Measurements from ENCODE around the gene TNFRSF21.
"Not testable (repeated sequence)": the region's sequence is repeated elsewhere in the genome, so short reads cannot be mapped to it uniquely, and the experiment has no call there.

The TNFRSF21 gene

DNA sequence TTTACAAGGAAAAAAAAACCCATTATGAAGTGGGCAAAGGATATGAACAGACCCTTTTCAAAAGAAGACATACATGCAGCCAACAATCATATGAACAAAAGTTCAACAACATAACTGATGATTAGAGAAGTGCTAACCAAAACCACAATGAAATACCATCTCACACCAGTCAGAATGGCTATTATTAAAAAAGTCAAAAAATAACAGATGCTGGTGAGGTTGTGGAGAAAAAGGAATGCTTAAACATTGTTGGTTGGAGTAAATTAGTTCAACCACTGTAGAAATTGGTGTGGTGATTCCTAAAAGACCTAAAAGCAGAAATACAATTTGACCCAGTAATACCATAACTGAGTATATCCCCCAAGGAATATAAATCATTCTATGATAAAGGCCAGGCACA is 86.5 kb downstream of the TNFRSF21 start:
- DNase-seq (ENCODE audit: low read depth, low spot score): not testable (repeated sequence)

DNA sequence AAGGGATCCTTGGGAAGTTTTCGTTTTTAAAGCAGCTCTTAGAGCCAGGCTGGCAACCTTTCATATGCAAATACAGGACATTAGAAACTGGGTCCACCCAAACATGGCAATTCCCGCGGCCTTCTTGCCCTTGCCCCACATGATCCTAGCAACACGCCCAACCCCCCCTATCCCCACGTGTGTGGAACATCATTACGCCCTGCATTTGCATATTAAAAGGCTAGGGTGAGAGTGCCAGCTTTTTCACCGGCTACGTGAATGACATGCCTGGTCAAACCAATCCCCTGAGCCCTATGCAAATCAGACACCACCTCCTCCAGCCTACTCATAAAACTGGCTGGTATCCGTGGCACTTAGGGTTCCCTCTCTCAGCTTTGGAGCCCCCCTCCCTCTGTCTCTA is 88.1 kb downstream of the TNFRSF21 start:
- DNase-seq (ENCODE audit: low read depth, low spot score): no peak

DNA sequence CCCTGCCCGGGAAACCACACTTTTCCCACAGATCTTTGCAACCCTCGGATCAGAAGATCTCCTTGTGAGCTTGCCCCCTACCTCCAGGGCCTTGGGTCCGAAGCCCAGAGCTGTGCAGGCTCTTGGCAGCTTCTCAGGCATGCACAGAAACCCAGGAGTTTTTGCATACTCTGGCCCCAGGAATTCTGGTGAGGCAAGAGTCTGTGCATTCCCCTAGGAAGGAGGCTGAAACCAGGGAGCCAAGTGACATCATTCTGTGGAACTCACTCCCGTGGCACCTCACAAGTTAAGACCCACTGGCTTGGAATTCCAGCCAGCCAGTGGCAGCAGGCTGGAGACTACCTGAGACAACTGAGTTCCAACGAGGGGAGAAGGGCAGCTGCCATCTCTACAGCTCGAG is 100.1 kb downstream of the TNFRSF21 start:
- DNase-seq (ENCODE audit: low read depth, low spot score): no peak

DNA sequence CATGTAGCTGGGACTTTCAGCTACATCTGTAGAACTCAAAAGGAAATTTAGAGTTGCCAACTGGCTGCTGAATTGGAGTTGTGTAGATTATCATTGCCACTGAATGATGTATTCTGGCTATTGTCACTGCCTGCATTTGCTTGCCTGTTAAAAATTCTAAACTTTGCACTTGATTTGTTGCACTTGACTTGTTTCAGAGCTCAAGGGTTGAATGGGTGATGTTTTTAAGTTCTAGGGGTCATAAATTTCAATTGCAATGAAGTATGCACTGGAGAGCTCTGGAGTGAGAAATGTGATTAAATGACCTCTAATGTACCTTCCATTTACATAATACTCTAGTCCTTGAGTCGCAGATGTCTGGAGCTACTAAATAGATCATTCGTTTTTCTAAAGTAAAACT is 102.4 kb downstream of the TNFRSF21 start:
- no peak for DNase-seq (ENCODE audit: low read depth, low spot score)

DNA sequence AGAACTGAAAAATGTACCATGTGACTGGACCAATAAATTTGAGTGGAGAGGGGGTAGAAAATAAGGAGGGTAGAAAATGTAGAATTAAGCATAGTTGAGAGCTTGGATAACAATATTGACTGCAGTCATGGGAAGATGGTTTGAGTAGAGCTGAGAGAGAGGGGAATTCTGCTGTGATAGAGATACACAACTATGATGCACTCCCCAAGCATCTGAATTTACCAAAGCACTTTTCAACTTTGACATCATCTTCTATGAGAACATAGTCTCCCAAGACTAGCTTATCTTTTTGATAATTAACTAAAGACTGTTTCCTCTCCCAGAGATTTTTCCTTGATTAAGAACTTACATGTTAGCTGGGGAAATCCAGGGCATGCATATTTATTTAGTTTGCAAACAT is 103.1 kb downstream of the TNFRSF21 start:
- DNase-seq (ENCODE audit: low read depth, low spot score): no peak

DNA sequence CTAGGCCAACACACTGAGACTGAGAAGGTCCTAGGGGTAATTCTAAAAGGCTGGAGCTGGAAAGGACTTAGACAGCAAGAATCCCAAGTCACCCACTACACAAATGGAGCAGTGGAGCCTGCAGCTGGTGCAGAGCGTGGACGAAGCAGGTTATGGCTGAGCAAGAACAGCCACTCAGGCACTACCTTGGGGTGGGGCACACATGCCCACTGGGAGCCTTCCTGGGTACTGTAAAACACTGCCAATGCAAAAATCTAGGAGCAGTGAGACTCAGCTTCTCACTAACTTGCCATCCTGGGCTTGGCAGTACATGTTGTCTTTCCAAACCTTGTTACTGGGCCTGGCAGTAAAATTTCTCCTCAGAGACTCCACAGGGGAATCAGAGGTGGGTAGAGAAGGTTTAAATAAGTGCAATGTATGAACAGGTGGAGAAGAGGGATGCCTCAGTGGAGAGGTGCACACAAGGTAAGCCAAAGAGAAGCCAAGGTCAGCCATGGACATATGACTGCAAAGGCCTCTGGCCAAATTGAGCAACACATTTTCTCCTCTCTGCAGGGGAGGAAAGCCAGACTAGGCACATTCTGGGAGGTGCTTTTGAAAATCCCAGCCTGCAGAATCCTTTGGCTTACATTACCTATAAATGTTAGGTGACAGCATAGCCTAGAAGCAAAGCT is 105.6 kb downstream of the TNFRSF21 start:
- no peak for DNase-seq (ENCODE audit: low read depth, low spot score)

DNA sequence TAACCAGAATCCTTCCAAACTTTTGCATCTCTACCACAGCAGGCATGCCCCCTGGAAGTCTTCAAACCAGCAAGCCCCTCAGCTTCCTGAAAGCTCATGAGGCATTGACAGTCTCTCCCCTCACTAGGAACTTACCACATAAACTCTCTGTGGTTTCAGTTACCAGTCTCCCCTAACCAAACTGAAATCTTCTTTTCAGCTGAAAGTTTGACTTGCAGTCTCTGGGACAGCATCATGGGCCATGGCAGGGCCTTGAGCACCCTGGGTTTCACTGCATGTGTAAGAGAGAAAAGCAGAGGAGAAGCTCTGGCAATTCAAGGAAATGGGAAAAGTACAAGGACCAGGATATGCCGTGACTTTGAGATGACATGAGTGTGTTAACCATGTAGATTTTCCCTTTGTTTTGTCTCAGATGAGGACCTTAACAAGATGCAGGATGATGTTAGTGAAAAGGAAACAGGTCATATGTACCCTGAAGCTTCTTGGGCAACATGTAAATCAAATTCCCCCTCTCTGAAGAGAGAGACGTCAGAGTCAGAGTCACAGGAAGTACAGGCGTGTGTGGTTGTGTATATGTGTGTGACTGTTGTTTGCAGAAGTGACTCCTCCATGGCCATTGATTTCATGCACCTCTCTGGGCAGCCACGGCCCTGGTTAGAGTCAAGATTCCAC is 106.3 kb downstream of the TNFRSF21 start:
- no peak for DNase-seq (ENCODE audit: low read depth, low spot score)

DNA sequence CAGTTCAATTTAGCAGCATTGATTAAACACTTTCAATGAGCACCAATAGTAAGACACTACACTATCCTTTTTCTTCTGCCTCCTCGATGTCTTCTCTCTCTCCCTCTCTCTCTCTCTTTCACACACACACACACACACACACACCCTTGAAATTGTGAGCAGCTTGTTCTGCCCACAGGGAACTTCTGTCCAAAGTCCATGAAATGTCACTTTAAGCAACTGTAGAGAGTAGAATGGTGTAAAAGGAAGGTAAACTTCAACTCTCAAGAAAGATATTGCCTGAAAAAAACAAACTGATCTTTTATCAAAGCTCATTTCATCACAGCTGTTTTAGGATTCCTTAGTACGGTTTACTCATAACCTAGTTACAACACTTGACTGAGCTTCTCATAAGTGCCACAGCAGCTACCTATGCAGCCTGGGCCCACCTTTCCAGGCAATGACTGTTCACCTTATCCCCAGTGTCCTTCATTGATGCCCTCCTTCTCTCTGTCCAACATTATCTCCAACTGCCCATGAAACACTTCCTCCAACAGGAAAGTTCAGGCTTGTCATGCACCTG is 107.0 kb downstream of the TNFRSF21 start:
- no peak for DNase-seq (ENCODE audit: low read depth, low spot score)

DNA sequence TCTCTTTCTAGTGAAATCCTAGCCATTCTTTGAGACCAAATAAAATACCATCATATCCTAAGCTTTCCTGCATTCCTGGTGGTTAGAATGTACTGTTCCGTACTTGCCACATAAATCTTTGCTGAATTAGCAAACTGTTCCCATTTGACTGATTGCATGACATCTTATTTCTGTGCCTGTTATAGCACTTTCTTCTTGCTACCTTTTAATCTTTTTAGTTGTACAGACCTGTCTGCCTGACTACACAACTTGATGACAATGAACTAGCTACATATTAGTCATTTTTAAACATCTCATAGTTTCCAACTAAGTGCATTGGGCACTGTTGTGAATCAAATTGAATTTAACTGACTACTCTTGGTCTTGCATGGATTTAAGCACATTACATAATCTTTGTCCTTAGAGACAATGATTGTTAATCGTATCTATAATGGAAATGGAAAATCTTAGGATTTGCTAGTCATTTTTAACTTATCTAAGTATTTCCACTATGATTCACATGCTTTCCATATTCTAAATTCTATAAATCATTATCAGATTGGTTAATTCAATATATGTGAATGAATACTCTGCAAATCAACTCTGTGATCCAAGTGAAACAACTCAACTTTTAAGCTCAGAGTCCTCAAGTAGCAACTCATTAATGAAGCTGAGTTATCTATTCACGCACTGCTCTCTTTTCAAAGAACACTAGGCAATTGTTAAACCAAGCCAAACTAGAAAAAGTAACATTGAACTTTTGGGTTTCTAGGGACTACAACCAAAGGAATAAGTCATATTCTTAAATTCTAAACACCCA is 109.0 kb downstream of the TNFRSF21 start:
- no peak for DNase-seq (ENCODE audit: low read depth, low spot score)

DNA sequence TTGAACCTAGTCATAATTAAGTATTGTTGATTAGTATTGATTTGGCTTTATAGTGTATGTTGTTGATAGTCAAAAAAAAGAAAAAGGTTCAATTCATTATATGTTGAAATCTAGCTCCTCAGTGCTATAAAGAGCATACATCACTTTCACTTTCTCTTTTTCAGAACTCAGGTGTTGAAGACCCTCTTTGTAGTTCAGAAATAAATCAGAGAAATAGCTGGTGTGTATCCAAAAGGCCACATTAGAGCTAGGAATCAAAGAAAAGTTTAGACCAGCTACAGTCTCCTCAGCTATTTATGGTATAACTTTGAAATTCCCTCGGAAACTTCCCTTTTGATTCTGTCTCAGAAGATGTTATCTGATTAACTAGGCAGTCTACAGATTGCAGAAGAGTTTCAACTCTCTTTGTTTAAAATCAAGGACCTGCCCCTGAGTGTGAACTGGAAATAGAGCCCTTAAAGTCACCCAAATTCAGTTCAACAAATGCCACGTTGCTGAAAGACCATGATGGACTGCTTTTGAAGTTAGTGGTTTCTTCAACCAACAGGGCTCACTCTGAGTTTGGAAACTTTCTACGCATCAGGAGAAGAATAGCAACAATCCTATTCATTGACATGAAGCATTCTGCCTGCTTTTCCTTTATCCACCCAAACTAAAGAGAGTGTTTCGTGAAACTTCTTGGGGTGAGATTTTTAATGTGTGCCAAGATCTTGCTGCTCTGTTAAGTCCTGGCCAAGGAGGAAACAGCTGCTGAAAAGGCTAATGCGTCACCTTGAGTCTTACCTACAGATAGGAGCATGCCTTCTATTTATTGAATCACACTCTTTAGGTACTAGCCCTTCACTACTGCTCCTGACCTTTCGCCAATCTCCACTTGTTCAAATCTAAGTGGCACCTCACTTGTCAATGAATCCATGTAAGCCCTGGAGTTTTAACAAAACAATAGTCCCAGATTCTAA is 111.7 kb downstream of the TNFRSF21 start:
- no peak for DNase-seq (ENCODE audit: low read depth, low spot score)

DNA sequence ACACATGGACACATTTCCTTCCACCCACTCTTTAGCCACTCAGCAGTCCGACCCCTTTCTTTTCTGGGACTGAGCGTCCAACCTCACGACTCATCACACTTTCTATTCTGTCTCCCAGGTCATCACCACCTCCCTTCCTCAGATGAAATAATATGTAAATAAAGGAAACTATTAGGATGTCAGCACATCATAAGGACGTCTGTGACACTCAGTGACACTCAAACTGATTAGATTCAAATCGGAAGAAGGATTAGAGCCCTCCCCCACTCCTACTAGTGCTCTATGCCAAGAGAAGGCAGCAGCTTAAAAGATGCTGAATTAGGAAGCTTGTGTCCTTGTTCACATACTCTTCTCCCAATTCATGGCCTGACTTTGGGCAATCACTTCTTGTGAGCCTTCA is 113.6 kb downstream of the TNFRSF21 start:
- no peak for DNase-seq (ENCODE audit: low read depth, low spot score)

DNA sequence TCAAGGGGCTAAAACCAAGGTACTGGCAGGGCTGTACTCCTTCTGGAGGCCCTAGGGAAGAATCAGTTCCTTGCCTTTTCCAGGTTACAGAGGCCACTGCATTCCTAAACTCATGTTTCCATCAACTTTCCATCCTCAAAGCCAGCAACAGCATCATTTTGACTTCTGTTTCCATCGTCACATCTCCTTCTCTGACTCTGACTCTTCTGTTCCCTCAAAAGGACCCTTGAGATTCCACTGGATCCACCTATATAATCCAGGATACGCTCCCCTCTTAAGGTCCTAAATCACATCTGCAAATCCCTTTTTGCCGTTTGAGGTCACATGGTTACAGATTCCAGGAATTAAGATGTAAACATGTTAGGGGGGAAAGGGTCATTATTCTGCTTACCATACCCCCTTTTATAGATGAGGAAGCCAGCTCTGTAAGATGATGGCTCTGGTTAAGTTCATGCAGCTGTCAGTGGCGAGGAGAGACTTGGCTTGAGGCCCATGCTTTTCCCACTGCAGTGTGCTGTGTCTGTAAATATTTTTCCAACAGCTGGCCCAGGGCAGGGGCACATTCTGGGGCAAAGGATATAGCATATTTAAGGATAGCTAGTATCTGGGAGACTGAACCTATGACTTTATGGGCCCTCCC is 114.6 kb downstream of the TNFRSF21 start:
- DNase-seq (ENCODE audit: low read depth, low spot score): peak; percentile 65

DNA sequence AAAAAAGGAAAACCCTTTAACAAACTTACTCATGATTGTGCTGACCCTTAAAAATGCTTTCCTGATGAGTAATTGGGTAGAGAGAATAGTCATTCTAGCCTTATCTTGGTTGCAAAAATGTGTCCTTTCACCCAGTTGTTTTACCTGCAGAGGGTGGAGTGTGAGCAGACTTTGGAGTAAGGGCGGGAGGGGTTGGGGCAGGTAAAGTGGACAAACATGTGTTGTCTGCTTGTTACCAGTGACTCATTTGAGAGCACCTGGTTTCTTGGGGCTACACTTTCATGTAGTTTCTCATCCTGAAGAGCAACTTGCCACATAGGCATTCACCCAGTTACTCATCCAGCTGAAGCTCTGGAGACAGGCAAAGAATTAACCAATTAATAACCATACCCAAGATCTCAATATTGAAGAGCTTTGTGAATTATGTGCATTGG is 121.1 kb downstream of the TNFRSF21 start:
- DNase-seq (ENCODE audit: low read depth, low spot score): no peak

DNA sequence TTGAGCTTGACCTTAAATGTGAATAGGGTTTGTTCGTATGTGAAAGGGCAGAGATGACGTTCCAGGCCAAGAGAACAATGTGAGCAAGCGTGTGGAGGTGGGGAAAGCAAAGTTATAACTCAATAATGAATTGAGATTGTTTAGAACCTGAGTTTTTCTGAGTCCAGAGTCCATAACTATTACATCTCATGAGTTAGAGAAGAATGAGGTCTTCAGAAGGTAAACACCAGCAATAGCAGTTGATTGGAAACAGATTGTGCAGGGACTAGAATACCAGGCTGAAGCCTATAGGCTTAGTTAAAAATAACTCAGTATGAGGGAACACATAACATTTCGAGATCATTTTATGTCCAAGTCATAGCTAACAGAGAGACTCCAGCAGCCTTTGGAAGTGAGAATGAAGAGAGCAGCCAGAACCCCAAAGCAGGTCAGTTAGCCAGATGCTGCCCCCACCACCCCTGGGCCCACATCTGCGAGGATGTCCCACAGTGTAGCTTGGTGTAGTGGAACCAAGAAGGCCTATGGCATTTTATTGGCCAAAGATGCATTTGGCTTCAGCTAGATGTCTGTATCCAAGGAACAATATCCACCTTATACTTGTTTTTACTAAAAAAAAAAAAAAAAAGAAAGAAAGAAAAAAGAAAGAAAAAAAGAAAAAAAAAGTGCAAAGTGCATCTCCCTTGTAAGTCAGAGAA is 121.7 kb downstream of the TNFRSF21 start:
- no peak for DNase-seq (ENCODE audit: low read depth, low spot score)

DNA sequence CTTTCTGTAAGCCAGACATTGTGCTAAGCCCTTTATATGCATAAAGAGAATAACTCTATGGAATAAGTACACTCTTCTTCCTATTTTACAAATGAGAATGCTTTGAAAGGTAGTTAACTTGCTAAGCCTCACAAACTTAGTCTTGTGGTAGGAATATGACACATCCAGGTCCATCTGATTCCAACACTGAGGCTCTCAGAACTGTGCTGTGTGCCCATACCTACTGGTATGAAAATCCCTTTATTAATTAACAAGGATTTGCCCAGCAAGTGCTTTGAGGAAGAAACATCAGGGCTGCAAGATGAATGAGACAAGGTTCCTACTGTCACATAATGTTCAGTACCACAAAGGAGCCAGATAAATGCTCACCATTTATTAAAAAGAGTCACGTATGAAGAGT is 122.6 kb downstream of the TNFRSF21 start:
- no peak for DNase-seq (ENCODE audit: low read depth, low spot score)

DNA sequence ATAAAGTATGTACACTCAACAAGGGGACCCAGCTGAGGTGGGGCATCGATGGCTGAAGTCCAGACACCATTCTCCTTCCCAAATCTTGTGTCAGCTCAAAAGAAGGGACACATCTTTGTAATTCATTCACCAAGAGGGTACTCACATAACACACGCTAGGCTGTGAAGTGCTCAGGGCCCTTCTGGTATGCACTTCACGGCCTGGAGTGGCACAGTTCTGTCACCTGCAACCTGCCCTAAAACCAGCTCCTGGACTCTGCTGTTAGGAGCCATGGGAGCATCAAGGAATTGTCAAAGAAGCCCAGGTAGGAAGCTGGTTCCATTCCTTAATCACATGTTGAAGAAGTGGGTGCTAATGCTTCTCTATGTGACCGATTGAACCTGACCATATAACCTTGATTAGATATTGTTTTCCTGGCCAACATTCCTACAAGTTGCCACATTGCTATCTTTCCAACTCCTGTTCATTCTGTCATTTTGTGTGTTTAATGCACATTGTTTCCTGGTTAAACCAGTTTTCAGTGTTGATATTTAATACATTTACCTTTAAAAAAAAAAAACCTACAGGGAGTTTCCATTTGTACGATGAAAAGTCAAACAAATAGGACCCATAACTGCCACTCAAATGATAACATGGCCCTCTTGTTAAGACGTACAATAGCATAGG is 127.3 kb downstream of the TNFRSF21 start:
- no peak for DNase-seq (ENCODE audit: low read depth, low spot score)

DNA sequence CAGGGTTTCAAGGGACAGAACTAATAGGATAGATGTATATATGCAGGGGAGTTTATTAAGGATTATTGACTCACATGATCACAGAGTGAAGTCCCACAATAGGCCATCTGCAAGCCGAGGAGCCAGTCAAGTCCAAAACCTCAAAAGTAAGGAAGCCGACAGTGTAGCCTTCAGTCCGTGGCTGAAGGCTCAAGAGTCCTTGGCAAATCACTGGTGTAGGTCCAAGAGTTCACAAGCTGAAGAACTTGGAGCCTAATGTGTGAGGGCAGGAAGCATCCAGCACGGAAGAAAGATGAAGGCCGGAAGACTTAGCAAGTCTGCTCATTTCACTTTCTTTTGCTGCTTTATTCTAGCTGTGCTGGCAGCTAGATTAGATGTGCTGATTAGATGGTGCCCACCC is 128.0 kb downstream of the TNFRSF21 start:
- no peak for DNase-seq (ENCODE audit: low read depth, low spot score)

Data from brain pericyte (primary cell).